RKO (cell line): ENCODE data around the gene TBCD.

Experiments used
- DNase-seq: peaks from one replicate; pipeline ENCODE4 v3.0.0-alpha.2; 2016; ENCODE audit warnings: low spot score

Gene TBCD

DNA sequence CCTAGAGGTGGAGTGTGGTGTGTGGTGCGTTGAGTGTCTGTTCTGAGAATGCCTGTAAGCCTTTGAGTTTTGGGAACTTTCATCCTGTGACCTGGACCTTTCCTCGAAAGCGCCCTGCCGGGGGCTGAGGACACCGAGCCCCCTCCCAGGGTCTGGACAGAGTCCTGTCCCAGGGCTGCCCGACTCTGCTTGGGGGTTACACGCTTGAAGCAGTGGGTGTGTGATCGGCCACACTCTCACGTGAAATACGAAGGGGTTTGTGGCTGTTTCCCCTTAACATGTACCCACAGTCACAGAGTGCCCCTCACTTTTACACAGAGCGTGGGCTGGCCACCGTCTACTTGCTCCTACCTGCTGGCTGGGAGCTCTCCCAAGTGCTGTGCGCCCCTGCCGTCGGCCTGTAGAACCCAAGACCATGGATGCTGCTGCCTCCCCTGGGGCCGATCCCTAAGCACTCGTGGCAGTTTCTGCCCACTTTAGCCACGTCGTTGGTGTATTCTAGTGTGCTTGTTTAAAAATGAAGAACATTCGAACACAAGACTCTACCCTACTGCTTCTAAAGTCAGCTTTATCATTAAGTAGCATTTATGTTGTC lies 81.1 kb downstream of the TBCD start:
- DNase-seq = no peak

DNA sequence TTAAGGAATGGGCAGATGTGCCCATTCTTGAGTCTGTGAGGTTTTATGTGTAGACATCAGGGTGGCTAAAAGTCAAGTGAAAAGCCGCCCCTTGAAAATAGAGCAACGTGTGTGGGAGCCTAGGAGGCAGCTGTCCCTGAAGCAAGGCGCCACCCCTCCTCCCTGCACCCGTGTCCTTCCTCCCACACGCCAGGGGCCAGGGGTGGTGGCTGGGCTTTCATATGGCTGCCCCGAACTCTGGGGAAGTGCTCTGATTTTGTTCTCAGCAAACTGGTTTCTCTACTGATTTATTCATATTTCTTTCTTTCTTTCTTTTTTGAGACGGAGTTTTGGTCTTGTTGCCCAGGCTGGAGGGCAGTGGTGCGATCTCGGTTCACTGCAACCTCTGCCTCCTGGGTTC lies 83.3 kb downstream of the TBCD start:
- DNase-seq = no peak

DNA sequence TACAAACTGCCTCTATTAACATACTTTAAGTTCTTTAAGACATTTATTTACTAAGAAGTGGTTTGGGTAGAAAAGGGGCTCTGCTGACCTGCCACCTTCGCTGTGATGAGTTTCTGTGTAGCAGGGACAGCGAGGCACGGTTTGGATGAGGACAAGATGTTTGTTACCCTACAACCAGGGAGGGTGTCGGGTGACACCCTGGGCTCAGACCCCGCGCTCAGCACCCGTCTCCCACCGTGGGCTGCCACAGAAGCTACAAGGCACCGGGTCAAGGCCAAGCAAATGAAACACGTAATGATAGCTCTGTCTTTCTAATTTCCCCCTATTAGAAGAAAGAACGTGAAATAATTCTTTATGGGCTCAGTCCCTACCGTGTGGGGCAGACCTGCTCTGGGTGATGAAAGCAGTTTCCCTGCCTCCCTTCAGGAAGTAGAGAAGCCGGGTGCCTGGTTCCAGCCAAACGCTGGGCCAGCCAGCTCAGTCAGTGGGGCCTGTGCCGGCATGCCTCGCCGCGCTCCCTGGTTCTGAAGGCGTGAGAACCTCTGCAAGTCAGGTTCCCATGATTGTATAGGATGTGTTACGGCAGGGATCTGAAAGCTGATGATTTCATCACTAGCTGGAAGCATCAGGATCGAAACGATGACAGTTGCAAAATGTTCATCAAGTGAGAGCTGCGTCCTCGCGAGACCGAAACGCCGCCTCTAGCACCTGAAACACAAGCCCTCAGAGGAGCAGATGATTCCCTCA lies 84.1 kb downstream of the TBCD start:
- DNase-seq = no peak

DNA sequence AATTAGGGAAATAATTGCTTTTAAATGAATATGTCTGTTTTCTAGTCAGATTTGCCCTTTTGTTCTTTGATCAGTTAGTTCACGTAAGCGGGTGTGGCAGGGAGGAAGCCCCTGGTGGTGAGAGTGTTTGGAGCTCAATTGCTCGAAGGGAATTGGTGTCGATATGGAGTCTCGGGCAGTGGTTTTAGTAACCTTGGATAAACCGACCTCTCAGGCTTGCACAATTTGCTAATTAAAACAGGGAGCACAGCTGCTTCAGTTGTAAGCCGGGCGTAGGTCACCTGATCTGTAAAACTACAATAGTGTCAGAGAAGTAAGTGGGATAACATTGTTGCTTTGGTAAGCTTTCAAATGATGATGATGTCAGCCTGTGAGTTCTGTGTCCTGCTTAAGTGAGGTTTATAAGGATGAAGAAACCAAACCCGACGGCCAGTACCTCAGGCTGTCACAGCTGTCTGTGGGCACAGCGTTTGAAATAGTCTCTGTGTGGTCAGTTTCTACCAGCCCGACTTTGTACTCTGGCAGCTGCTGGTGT lies 85.0 kb downstream of the TBCD start:
- DNase-seq = no peak

DNA sequence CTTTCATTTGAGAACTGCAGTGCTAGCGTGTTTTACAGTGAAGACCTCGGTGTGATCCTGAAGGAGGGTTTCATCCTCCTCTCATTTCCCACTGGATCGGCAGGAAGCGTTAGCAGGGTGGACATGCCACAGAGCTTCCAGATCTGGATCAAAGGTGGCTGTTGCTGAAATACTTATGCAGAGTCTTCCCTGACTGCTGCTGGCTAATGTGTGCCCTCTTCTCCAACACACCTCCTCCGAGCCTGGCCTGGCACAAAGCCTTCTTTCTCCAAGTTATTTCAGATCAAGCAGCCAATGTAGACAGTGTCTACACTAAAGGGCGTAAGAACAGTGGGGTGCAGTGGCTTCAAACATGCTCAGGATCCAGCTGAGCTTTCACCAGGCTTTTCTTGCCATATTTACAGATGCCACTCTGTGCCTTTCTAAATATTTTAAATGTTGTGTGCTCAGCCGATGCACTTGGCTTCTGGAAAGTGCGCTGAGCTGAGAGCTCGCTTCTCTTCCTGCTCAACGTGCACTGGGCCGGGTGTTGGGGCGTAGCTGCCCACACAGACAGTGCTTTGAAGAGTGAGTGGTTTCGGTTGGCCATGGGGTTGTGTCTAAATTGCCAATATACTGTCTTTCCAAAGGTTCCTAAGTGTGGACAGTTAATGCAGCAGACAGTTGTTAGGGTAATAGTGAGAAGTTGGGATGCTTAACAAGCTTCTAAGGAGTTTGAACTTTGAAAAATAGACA lies 85.9 kb downstream of the TBCD start:
- DNase-seq = no peak

DNA sequence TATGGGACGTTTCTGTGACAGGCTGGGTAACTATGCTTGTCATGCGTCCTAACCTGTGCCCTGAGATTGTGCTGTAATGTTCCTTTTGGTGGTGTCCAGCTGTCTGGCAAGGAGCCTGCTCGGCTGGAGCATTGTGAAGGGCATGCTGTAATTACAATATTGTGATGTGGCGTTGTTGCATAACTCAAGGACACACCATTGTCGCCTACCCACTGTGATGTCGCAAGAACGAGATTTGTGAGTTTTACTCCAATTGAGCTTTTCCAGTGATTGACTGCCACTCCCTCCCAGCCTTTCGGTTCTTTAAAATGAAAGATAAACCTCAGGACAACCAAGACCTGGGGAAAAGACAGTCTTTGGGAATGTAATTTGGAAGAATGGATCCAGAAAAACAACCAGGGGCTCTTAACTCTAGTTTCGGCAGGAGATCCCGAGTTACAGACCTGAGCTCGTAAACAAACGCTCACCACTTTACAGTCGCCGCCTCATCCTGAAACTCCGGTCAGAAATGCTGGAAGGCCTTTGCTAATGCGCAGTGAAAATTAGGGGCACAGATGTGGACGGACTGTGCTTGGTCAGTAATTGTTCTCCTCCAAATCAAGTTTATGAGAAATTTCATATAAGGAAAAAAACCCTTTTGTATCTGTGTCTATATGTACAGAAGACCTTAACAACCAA lies 86.7 kb downstream of the TBCD start:
- DNase-seq = no peak

DNA sequence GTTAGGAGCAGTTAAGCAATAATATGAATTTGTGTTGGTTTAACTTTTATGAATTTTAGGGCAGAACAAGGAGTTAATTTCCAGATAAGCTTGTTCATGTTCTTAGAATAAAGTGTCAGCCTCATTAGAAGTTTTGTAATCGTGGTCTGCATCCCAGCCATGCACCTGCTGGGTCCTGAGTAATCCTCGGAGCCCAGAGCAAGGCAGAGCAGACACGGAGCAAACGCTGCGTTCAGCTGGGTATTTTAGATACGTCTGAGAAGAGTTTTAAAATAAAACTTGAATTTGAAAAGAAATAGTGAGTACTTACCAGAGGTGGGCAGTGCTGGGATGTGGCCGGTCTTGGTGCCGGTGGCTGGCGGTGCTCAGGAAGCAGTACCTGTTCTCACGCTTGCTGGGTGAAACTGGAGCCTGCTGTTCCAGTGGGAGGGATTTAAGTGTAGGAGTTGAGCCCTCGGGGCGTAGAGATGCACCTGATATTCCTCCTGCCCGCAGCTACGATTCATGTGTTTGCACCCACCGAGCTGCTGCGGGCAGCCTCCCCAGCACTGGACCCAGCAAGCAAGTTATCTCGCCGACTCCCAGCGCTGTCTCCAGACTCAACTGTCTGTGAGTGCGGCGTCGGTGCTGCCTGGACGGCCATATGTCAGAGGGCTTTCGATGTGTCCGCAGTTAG lies 87.9 kb downstream of the TBCD start, which contains the start of gene ZNF750:
TSS of gene ZNF750 (minus strand) at position 406 of the 676 bp plus-strand sequence. CDS start 7,568 bp downstream, outside the sequence.
- DNase-seq = no peak

DNA sequence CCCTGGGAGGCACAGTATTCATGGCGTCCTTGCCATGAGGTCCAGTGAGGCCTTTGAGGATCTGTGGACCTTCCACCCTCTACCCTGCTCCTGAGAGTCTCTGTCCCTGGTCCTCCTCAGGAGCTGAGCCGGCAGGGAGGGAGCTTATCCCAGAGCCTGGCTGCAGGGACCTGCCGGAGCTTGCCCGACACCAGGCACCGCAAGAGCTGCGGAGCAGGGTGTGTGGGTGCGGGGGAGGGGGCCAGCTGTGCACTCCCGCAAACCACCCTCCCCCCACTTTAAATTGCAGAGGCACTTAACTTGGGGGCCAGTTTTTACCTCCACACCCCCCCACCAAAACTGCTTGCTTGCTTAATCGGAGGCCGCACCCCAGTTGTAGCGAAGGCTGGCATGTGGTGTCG lies 88.6 kb downstream of the TBCD start:
- no peak for DNase-seq

DNA sequence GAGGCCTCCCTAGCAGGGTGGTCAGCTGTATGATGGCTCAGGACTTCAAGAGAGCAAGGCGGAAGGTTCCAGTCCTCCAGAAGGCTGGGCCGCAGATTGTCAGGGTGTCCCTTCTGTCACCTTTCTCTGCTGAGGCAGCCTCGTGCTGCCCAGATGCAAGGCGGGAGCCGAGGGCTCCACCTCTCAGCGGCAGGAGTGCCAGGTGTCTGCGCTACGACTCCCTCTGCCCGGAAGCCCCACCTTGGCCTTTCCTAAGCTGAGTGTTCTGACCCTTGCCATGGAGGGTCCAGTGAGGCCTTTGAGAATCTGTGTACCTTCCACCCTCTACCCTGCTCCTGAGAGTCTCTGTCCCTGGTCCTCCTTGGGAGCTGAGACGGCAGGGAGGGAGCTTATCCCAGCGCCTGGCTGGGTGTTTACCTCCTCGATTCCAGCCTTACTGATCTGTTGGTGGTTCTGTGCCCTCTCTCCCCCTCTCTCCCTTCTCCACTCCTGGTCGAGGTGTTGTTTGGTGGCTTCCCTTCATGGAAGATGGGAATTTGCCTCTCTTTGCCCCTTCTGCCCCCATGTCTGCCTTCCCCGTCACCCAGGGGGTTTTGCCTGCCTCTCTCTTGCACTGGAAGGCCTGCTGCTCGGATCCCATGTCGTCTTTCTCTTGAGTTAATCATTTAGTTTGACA lies 90.2 kb downstream of the TBCD start:
- DNase-seq = no peak

DNA sequence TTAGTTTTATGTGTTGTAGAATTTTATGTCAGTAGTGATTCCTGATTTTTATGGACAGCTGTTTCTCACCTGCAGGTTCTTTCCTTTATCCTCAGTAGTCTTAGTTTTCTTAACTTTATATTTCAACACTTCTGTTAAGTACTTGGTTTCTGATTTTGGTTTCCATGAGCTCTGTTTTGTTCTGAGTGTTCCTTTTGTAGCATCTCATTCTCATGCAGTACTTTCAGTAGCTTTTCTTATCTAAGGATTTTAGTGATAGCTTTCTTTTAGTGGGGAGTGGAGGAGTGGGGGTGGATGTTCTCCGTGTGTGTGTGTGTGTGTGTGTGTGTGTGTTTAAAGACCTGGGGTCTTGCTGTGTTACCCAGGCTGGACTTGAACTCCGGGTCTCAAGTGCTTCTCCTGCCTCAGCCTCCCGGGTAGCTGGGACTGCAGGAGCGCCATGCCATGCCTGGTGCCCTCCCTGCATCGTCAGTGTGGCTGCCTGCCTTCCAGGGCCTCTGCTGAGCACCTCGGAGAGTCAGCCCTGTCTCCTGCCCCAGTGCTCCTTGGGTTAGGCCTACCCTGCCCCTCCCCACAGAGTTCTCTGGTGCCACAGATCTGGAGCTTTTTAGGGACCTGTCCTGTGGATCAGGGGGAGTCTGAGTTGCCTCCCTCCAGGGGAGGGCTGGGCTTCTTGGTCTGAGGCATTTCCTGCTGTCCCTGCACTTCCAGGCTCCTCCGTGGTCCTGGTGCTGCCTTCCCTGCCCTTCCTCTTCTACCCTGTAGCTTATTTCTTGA lies 92.2 kb downstream of the TBCD start:
- no peak for DNase-seq

DNA sequence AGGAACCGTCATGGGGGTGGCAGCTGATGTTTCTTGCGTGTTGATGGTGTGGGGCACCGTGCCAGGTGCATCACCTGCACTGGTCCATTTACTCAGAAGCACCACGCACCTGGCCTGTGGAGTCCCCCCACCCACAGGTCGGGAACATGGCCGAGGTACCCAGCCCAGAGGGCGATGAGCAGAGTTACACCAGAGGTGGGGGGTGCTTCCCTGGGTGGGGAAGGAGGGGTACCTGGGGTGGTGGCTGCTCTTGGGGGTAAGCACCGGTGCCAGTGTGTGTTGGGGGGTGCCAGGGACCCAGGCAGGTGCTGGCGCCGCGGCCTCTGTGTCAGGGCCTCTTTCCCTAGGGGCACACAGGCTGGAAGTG lies 92.9 kb downstream of the TBCD start:
- no peak for DNase-seq

DNA sequence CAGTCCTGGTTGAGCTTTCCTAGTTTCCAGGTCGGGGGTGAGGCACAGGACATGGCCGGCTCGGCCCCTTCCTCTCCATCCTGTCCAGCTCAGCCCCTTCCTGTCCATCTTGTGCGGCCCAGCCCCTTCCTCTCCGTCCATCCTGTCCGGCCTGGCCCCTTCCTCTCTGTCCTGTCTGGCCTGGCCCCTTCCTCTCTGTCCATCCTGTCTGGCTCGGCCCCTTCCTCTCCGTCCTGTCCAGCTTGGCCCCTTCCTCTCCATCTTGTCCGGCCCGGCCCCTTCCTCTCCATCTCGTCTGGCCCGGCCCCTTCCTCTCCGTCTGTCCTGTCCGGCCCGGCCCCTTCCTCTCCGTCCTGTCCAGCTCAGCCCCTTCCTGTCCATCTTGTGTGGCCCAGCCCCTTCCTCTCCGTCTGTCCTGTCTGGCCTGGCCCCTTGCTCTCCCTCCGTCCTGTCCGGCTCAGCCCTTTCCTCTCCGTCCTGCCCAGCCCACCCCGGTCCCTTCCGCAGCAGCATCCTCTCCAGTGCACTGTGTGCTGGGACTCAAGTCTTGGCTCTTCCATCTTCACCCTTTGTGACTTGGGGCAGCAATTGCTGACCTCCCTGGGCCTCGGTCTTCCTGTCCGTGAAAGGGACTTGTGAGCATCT lies 93.4 kb downstream of the TBCD start:
- DNase-seq = no peak

DNA sequence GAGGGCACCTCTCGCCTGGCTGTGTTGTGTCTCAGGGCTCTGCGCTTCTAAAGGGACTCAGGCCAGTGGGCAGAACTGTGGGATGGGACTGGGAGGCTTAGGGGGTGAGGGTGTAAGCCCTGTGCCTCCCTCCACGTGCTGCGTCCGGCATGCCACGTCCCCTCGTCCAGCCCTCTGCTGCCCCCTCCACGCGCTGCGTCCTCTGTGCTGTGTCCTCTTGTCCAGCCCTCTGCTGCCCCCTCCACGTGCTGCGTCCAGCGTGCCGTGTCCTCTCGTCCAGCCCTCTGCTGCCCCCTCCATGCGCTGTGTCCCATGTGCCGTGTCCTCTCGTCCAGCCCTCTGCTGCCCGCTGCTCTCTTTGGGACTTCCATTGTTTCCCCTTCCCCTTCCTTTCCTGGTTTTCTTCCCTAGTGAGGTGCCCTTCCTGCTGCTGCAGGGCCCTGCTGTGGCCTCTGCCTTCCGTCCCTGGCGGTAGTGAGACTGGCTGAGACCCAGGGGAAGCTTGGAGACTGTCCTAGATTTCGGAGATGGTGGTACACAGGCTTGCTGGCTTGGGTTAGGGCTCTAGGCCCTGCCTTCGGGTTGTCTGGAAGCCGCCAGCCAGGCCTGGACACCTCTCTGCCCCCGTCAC lies 94.3 kb downstream of the TBCD start:
- DNase-seq = no peak

DNA sequence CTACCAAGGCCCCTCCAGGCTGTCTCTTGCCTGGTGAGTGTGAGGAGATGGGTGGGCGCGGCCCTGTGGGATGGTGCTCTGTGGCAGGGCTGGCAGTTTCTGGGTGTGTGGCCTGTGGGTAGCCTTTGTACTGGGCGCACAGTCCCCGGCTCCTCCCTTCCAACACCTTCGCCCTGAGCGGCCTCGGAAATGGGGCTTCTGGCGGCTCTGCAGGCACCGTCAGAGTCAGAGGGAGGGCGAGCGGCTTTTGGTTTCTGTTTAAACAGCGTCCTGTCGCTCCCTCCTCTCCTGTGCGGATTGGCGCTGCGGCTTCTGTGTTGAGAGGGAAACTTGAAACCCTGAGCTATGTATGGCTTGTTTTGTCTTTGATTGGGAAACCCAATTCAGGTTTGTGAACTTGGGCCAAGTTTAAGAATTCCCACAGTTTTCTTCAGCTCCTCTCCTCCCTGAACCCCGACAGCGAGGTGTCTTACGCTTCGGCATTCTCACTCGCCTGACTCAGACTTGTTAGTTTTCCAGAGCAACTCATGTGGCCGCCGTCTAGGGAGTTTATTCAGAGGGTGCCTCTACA lies 96.2 kb downstream of the TBCD start:
- no peak for DNase-seq

DNA sequence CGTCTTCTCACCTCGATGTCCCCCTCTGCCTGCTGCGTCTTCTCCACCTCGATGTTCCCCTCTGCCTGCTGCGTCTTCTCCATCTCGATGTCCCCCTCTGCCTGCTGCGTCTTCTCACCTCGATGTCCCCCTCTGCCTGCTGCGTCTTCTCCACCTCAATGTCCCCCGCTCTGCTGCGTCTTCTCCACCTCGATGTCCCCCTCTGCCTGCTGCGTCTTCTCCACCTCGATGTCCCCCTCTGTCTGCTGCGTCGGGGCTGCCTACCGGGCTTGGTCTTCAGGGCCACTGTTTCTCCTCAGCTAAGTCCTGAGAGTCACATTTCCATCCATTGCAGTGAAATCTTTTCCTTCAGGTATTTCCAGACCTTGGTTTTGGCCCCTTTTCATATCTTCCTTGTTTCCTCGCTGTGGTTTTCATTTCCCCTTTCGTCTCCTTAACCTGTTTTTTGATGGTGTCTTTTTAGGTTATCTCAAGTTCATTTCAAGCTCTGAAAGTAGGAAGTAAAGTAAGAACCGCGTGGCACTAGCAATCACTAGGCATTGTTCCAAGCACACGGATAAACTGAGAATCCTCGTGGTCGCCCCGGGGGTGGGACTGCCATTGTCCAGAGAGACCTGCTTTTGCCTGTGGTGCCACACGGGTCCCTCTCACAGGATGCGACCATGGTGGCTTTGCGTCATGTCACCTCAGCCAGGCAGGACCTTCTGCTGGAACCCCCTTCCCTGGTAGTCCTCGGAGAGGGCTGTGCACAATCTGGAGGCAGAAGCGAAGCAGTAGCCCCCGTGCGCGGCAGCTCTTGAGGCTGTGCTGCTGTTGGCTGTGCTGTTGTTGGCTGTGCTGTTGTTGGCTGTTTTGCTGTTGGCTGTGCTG lies 97.4 kb downstream of the TBCD start:
- no peak for DNase-seq

DNA sequence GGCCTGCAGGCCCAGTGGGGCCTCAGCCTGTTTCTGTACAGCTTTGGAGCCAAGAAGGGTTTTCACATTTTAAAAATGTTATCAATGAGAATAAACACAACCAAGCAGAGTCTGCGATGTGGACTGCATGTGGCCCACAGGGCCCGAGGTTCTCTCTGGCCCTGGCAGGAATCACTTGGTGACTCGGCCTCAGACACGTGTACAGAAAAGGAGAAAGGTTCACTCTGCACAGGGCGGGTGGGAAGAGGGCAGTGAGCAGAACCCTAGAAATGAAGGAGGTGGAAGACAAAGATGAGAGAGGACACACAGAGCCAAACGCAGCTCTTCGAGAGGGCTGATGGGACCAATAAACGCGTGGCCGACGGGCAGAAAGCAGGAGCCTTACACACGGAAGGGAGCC lies 99.5 kb downstream of the TBCD start:
- no peak for DNase-seq

DNA sequence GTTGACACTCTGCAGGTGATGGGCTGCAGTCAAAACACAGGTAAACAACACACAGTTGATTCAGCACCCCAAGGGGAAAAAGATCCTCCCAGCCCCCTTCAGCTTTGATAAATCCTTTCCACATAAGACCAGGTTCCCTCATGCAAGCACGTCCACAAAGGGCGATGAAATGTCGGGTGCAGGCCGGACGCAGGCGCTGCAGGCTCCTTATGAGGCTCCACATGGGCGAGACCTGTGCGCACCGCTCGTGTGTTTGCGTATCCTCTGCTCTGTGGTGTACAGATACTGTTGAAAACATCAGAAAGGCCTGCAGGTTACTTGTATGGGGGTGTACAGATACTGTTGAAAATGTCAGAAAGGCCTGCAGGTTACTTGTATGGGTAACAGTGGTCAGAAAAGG lies 102.4 kb downstream of the TBCD start:
- DNase-seq = no peak

DNA sequence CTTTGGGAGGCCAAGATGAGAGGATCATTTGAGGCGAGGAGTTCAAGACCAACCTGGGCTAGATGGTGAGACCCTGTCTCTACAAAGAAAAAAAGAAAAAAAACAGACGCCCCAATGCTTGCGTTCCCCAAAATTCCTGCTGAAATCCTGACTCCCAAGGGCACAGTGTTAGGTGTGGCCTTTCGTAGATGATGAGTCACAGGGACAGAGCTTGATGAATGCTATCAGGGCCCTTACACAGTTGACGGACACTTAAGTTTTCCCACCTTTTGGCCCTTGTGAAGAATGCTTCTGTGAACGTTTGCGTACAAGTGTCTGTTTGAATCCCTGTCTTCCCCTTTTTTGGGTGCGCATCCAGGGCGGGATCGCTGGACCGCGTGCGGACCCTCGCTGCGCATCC lies 104.5 kb downstream of the TBCD start:
- DNase-seq = no peak
